GM21723 (cell line): Measurements from ENCODE around the gene CAPN3.

ENCODE experiments used
- ATAC-seq: cut with Tn5 transposase; IDR thresholded peaks from one replicate; pipeline ENCODE4 v1.9.1; 2021; ENCODE audit warnings: mild to moderate bottlenecking, moderate library complexity; ENCODE audit not compliant: unreplicated experiment

The CAPN3 gene

DNA sequence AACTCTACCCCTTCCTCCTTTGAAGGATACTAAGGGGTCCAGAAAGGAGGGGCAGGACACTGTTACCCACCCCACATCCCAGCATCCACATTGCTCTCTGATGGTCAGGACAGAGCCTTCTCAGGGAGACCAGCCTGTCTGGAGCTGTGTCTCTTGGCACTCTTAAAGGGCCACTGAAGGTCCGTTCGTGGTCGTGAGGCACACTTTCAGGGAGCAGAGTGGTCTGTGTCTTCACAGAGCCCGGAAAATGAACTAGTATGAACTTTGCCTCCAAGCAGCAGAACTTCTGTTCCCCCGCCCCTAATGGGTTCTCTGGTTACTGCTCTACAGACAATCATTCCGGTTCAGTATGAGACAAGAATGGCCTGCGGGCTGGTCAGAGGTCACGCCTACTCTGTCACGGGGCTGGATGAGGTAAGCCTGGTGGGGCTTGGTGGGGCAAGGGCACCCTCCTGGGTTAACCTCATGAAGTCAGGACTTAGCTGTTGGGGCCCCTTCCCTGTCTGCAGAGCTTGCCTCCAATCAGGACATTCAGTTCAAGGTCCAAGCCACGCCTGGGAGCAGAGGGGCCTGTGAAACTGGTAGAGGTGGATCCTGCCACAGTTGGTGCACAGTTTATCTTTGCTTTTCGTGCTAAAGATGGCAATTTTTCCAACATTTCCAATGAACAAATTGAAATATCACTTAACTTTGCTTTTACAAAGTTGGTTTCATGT is 33.2 kb downstream of the CAPN3 start:
- ATAC-seq: no peak

GRCh38 chr15:42394106-42394505 is 34.8 kb downstream of the CAPN3 start:
- ATAC-seq: no peak

DNA sequence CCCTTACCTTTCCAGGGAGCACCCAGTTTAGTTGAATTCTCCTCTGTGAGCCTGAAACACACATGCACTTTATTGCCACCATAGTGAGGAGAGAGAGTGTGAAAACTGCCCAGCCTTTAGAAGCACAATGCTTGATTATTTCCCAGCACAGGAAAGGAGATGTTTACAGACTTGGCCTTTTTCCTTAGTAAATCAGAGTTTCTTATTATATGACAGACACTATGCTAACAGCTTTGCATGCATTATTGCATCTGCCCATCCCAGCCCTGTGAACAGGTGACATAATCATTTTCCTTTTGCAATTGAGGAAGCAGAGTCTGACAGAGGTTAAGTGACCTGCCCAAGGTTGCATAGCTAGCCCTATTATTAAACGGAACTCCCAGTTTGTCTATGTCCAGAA is 36.5 kb downstream of the CAPN3 start:
- ATAC-seq: no peak

DNA sequence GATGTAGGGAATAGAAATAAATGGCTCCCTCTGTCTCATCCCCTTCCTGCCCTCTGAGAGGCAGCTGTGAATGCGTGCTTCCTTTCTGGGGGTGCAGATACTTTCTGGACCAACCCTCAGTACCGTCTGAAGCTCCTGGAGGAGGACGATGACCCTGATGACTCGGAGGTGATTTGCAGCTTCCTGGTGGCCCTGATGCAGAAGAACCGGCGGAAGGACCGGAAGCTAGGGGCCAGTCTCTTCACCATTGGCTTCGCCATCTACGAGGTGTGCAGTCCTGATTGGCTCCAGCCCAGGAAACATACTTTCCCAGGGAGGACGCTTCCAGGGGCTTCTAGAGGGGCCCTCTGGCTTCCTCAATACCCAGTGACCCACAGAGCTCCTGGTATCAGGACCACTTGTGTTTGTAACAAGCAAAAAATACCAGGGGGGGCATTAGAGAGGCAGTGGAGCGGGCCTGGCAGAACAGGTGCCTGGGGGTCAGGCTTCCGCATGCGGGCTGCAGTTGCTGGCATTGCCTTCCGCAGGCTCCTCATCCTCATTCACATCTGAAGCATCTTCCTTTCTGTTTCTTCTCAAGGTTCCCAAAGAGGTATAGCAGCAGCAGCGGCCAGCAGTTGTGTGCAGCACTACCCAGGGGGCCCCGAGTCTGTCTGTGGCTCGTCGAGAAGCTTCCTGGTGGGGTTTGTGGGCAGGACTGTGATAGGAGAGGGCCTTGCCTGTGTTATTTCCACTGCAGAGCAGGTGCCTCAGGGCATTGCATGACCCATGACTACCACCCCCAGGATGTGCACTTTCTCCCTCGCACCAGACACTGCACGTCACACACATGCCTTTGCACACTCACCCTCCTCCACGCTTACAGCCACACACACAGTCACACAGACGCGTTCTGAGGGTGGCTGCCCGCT is 42.5 kb downstream of the CAPN3 start:
- ATAC-seq: no peak

GRCh38 chr15:42402455-42403205 is 43.3 kb downstream of the CAPN3 start:
- ATAC-seq: no peak

GRCh38 chr15:42403389-42403788 is 44.1 kb downstream of the CAPN3 start:
- ATAC-seq: no peak

DNA sequence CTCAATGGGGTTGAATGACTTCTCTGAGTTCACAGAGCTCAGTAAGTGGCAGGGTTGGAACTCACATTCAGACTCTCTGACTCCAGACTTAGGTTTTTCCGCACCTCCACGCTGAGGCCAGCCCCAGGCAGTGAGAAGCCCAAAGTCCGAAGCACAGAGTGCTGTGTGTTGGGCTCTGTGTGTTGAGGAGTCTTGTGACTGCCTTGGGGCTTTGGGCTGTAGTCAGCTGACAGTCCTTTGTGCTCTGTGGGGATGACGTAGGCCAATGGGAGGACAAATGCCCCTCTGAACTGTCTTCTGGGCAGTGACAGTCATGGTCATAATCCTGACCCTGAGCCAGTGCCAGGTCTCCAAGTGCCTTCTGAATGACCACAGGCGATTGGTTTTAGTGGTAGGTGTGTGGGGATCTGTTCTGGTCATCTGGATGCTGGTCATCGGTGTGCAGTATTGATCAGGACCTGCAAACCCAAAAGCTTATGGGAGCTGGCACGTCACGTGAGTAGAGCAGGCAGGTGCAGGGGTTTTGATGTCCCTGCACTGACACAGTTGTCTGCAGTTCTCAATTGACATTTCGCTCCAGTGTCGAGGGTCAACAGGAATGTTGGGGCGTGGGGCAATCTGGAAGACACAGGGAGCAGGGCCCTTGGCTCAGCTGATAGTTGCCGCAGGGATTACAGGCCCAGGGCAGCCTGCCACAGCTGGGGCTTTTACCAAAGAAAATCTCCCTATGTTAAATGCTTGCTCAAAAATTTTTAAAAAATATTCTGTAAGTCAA is 45.3 kb downstream of the CAPN3 start:
- no peak for ATAC-seq

DNA sequence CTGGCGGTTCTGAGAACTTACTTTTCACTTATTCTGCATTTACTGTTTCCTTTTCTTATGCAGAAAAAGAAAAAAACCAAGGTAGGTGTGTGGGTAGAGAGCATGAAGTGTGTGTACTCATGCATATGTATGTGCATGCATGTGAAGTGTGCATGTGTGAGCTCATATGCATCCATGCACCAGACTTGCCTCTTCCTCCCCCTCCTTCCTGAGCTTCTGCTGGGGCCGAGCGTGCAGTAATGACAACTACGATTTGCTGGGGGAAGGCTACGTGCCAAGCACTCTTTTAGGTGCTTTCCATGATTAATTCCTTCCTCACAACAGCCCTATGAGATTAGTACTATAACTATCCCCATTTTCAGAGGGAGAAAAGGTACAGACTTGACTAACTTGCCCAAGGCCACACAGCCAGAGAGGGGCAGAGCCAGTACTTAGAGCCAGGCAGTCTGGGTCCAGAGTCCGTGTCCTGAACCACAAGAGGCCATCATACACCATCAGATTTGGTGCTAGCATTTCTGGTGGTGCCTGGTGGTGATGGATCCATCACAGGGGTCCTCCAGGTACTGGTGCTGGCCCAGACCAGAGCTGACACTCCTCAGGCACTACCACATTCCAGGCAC is 46.7 kb downstream of the CAPN3 start:
- no peak for ATAC-seq

GRCh38 chr15:42408178-42408577 is 48.9 kb downstream of the CAPN3 start:
- no peak for ATAC-seq

- ATAC-seq: no peak
These were observed 49.7 kb downstream of the CAPN3 start for GRCh38 chr15:42409011-42409410.

GRCh38 chr15:42411884-42412283 is 52.6 kb downstream of the CAPN3 start:
- ATAC-seq: no peak

DNA sequence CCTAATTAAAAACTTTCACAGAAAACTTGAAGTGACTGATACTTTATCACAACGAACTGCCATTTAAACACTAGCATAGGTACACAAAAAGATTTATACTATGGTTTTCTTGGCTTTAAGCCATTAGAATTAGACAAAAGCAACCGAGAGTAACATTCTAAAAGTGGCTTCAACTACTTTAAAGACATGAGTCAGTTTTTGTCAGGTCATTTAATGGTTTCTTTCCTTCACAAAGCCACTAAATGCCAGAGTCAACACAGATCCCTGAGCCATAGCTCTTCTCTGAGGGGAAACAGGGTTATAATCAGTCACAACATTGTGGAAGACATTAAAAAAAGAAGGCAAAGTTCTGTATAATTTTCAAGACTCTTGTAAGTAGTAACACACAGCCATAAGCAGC is 54.6 kb downstream of the CAPN3 start:
- ATAC-seq: no peak

GRCh38 chr15:42419369-42419768 is 60.1 kb downstream of the CAPN3 start:
- ATAC-seq: no peak

DNA sequence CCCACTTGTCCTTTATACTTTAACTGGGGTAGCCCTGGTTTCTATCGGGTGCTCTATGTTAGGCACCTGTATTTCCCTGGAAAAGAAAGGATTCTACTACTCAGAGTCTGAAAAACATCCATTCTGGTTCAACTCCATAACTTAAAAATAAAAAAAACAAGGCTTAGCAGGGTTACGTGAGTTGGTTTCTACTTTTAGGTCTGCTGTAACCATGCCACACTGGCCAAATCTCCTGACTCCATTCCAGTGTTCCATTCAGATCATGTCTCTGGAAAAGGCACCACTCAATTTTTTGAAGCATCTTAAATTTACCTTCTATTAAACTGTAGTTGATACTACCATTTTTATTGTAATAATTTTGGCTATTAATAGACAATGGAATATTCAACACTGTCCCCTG is 62.1 kb downstream of the CAPN3 start:
- ATAC-seq: no peak

DNA sequence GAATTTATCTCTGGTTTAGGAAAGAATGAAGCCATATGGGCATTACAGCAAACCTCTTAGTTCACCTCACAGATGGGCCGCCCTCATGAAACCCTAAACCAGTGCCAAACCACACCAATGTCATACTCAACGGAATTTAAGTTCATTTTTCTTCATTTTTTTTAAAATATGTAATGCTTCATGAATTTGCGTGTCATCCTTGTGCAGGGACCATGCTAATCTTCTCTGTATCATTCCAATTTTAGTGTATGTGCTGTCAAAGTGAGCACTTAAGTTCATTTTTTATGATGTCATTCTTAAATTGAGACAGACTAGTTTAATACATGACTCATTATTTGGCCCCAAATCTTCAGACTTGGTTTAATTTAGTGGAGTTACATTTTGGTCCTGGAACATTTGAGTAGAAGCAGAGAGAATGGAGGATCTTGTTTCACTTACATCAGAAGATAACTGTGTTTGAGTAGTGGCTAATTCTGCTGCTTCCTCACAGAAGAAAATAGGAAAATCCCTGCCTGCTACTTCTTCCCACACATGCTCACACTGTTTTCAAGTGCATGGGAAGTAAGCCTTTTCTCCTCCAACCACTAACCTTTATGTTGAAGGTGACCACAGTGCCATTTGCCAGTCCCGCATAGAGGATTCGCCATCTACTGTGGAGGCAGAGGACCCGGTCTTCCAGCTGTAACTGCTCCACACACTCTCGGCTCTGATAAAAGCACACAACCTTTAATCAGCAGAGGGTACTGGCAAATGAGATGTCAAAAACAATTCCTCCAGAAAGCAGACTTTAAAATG is 68.3 kb downstream of the CAPN3 start:
- ATAC-seq: no peak

DNA sequence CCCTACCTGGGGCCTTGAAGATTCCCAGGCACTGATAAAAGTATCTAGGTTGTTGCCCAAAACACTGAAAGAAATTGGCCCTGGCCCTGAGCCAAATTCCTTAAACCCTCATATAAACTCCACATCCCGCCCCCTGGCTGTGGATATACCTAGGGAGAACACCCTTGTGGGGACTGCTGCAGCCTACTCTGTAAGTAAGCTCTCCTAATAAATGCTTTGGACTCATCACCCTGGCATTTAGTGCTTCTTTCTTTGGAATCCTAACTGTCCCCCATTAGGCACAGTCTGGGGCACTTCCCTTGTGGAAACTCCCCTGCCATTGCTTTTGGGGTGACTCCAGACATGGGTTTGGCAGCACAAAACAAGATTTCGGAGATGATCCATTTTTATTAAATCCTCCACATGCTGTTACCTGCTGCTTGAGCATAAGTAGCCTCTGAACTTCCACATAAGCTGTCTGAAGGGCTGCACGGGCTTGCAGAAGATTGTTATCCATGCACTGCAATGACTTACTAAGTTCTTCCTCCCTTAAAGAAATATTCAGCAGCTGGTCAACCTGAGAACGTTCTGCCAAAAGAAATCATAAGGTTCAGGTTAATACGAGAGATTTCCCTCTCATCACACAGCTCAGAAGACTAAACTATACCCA is 85.2 kb downstream of the CAPN3 start:
- ATAC-seq: no peak

DNA sequence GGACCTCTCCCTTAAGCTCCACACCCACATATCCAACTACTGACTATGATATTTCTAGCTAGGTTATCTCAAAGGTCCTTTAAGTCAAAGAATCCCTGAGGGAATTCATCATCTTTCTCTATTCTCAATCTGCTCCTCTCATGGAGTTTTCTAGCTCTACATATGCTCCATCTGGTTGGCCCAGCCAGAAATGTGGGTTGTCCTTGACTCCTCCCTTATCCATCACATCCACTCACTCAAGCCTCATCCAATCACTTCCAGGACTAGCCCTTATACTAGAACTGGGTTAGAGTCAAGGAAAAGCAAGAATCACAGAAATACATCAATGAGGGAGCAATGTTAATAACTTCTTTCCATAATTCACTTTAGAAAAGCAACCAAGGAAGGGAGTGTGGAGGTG is 86.2 kb downstream of the CAPN3 start:
- ATAC-seq: no peak

GRCh38 chr15:42447599-42447998 is 88.3 kb downstream of the CAPN3 start:
- ATAC-seq: no peak

- no peak for ATAC-seq
These were observed 89.0 kb downstream of the CAPN3 start for GRCh38 chr15:42448281-42448680.
